HG03432 (cell line): ENCODE data around the gene TRMT11.
"Not testable (repeated sequence)": the region's sequence is repeated elsewhere in the genome, so short reads cannot be mapped to it uniquely, and the experiment has no call there.

Experiments used
- ATAC-seq: cut with Tn5 transposase; IDR thresholded peaks from one replicate; pipeline ENCODE4 v1.9.1; 2021; ENCODE audit warnings: mild to moderate bottlenecking, moderate library complexity; ENCODE audit not compliant: unreplicated experiment

The TRMT11 gene

DNA sequence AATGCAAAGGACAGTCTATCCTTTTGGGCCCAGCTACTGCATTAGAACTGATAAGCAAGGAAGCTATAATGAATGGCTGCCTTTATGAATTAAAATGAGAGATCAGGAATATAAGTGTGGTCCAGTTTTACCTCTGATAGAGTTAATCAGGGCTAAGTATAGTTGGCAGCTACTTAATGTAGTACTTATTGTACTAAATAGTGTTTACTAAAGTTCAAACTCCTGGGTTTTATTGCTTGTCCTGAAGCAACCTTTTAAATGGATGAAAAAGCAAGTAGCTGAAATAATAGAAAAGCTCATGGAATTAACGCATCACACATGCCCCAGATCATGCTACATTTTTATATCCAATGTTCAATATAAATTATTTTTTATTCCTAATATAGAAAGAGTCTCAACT, 5.3 kb downstream of the TRMT11 start:
- ATAC-seq: no peak

DNA sequence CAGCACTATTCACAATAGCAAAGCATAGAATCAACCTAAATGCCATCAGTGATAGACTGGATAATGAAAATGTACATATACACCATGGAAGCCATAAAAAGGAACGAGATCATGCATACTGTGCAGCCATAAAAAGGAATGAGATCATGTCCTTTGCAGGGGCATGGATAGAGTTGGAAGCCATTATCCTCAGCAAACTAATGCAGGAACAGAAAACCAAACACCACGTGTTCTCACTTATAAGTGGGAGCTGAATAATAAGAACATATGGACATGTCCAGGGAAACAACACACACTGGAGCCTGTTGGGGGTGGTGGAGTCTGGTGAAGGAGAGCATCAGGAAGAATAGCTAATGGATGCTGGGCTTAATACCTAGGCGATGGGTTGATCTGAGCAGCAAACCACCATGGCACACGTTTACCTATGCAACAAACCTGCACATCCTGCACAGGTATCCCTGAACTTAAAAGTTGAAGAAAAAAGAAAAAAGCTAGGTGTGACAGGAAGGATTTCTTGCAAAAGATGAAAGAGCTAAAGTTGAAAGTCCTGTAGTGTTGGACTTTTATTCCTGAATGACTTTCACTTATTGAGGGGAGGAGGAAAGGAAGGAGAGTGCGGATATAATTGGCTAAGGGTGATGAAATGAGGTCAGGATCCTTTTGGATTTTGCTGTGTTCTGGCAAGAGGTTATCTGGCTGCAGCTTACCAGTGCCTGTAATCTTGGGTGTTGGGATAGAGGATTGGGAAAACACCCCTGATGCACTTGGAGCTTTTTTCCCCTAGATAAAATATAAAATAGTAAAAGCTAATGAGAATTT, 8.5 kb downstream of the TRMT11 start:
- no peak for ATAC-seq

DNA sequence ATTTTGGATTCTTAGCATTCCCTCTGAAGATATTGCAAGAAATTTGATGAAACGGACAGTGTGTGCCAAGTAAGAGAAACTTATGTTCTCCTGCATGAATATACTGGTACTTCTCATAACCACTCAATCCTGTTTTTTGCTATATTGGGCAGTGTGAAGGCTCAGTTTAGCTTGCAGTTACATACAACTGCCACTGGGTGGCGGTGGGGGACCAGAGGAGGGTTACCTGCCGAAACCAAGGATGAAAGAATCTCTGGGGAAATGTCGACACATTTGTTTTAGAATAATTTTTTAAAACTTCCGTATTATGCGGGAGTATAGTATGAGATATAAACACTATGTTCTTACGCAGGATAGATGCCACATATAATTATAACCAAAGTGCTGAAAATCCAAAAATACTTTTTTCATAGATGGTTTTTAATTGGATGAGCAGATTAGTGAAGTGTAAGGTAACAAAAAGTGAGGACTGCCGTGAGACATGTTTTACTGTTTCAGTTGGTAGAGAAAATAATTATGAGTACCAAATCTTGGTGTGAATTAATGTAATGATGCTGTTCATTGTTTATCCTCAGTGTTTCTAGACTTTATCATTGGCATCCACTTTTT, 9.7 kb downstream of the TRMT11 start:
- peak; percentile 97 for ATAC-seq

DNA sequence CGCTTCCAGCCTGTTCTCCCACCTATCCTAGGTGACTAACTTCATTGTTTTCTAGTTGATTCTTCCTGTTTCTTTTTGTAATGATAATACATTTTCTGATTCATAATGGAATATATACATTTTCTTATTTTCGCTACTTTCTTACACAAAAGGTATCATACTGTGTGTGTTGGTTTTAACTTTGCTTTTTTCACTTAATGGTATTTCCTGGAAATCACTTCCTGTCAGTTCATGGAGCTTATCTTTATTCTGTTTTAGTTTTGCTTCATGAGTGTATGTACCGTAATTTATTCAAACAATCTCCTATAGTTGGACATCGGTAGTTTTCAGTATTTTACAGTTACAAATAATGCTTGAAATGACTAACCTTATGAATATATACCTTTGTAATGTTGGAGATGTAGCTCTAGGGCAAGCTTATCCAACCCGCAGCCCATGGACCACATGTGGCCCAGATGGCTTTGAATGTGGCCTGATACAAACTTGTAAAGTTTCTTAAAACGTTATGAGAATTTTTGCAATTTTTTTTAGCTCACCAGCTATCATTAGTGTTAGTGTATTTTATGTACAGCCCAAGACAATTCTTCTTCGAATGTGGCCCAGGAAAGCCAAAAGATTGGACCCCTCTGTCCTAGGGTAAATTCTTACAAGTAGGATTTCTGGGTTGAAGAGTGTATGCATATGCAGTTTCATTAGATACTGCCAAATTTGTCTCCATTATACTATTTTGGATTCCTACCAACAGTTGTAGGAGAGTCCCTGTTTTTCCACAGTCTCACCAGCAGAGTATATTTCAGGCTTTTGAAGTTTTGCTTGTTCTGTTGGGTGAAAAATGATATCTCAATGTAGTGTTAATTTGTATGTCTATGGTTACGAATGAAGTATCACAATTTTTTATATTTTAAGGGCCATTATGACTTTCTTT, 16.7 kb downstream of the TRMT11 start:
- ATAC-seq: no peak

GRCh38 chr6:126007800-126008199, 21.5 kb downstream of the TRMT11 start:
- ATAC-seq: no peak

- ATAC-seq: no peak
These were observed 23.7 kb downstream of the TRMT11 start for GRCh38 chr6:126010040-126010439.

GRCh38 chr6:126015863-126016262, 29.5 kb downstream of the TRMT11 start:
- no peak for ATAC-seq

DNA sequence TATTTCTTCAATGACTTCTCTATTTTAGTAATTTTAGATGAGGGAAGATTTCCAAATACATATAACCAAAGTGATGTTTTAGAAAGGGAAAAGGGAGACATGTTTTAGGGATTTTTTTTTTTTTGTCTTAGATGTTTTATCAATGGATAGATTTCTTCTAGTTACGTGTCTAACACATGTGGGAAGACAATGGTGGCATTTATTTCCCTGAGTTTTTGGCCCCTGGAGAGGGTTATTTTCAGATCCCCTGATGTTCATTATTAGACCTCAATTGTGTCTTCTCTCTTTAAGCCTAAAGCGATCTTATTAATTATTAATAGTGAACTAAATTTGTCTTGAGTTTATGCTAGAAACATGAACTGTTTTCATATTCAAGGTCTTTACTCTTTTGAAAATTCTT, 30.3 kb downstream of the TRMT11 start:
- ATAC-seq: no peak

- ATAC-seq: no peak
These were observed 31.3 kb downstream of the TRMT11 start for GRCh38 chr6:126017668-126018067.

DNA sequence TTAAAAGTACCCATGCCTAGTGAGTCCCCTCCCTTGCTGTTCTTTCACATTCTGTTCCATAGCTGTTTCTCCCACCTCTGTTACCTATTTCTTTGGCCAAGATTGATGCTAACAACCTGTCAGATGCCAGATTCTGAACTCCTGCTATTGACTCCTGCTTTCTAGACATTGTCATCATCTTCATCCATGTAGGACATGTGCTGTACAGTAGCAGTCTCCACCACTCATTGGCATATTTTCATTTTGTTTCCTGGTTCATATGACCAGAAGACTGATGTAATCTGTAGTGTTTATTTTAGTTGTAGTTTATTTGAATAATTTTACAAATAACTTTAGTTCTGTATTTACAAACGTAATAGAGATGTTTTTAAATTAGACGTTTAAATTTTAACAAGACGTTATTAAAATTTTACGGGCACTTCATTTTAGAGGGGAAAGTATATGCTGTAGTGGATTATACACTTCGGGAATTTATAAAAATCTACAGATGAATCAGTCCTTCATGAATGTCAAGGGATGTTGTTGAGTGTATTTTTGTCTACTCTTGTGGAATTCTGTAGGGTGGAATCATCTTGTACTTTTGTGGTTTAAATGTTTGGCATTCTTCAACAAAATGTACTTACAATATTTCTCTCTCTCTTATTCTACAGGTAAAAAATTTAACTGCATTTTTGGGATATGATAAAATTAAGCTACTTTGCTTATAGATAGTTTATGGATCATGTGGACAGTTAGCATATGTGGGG, 34.1 kb downstream of the TRMT11 start:
- ATAC-seq: no peak

DNA sequence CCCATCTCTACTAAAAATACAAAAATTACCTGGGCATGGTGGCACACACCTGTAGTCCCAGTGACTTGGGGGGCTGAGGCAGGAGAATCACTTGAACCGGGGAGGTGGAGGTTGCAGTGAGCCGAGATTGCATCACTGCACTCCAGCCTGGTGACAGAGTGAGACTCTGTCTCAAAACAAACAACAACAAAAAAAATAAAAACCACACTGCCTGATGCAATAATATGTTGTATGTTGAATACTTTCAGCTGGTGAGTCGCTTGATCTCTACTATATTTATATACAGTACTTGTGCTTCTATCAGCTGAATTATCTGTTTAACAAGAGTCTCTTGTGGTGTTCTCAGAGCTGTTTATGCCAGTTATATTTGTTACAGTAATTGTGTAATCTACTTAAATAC, 37.1 kb downstream of the TRMT11 start:
- ATAC-seq: not testable (repeated sequence)

DNA sequence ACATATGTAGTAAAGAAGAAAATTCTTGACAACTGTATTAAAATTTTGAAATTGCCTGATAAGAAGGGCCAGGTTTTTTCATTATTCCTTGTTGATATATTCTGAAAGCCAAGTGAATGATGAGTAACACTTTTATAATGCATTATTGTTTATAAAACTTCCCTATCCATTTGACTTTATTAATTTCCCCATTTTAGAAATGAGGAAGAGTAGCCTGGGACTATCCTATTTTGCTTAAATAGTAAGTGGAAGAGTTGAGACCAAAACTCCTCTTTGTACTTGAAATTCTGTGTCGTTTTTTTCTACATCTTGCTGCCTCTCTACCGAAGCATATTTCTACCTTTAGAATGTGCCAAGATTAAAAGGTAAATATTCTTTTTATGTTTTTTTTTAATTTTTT, 39.7 kb downstream of the TRMT11 start:
- ATAC-seq: no peak

- no peak for ATAC-seq
These were observed 41.3 kb downstream of the TRMT11 start for GRCh38 chr6:126027601-126028000.

- no peak for ATAC-seq
These were observed 43.7 kb downstream of the TRMT11 start for GRCh38 chr6:126030045-126030444.

- ATAC-seq: peak; percentile 89
These were observed 47.4 kb downstream of the TRMT11 start for GRCh38 chr6:126033696-126034095.

DNA sequence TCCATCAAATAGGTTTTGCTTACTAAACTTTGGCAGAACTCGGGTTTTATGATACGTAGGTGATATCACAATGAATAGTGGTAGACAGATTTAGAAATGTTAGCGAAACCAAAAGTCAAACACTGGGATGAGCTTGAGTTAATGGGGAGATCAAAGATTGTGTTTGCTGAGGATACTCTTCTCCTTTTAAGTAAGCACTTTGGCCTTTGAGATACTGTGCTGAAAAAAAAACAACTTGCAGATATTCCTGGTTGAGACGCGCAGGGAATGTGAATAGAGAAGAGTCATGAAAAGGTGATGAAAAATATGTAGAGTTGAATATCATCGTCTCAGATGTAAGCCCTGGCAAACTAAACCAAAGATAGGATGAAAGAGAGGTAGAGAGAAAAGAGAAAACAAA, 48.3 kb downstream of the TRMT11 start:
- ATAC-seq: no peak

- ATAC-seq: no peak
These were observed 49.4 kb downstream of the TRMT11 start for GRCh38 chr6:126035764-126036163.

DNA sequence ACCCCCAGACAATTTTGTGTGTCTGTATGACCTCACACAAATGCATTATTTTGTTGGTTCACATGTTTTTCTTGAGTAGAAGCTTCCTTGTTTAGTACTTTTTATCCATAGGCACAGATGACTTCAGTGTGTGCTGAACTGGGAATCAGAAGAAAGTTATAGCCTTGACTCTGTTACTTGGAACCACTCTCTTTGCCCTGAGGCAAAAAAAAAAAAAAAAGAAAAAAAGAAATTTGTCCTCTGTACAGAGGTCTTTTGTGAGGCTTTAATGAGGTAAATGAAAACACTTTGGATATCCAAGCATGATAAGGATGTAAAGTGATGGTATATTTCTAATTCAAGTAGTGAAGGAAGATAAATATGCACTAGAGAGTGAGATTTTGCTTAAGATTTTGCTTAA, 51.9 kb downstream of the TRMT11 start:
- ATAC-seq: no peak

GRCh38 chr6:126039284-126039683, 52.9 kb downstream of the TRMT11 start:
- ATAC-seq: no peak

- ATAC-seq: no peak
These were observed 54.1 kb downstream of the TRMT11 start for GRCh38 chr6:126040394-126040793.

DNA sequence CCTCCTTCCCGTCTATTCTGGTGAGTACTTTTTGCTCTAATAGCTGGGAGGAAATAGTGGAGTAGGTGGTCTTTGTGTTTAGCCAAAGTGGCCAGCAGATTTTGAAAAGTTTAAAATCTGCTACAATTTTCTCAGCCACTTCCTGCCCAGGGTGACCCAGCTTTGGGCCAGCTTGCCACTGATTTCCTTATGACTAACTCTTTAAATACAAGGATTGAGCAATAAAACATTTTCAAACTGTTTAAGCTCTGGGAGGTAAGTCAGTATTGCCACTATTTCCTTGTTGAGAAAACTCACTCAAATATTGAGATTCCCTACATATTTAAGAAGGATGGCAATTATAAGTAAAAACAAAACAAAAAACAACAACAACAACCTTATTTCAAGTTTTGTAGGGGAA, 54.5 kb downstream of the TRMT11 start:
- no peak for ATAC-seq
